Stimulated activated CD8-positive, alpha-beta memory T cell treated with anti-CD3 and anti-CD28 coated beads, Interleukin-7, amount 100 ng/mL, for 24 hours (primary cell): ENCODE data around the gene DCLRE1C.
"Not testable (repeated sequence)": the region's sequence is repeated elsewhere in the genome, so short reads cannot be mapped to it uniquely, and the experiment has no call there.

Source experiments
- DNase-seq: peaks from one replicate; pipeline ENCODE4 v3.0.0-alpha.2; 2020; ENCODE audit warnings: low read depth

The DCLRE1C gene

DNA sequence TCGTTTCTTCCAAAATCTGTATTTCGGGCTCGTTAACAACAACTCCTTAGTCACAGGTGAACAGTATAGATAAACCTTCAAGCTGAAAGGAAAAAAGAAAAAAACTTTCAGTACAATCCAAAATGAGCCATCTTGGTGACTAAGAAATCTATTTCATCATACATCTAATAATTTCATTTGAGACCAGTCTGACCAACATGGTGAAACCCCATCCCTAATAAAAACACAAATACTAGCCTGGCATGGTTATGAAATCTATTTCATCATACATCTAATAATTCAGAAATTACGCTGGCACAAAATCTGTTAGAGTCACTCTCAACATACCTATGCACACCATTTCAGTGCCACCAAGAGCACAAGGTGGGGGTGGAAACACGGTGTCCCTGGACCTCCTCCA lies 8.8 kb downstream of the DCLRE1C start:
- DNase-seq, result no peak

DNA sequence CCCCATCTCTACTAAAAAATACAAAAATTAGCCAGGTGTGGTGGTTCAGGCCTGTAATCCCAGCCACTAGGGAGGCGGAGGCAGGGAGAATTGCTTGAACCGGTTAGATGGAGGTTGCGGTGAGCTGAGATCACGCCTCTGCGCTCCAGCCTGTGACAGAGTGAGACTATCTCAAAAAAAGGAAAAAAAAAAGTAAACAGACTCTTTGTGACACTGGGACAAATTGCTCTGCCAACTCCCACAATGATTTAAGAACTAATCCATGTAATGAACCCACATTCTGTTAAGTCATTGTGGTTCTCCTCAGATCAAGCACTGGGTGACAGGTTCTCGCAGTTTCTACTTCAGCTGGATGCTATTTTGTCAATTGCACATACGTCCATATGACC lies 11.0 kb downstream of the DCLRE1C start:
- not testable (repeated sequence) for DNase-seq

DNA sequence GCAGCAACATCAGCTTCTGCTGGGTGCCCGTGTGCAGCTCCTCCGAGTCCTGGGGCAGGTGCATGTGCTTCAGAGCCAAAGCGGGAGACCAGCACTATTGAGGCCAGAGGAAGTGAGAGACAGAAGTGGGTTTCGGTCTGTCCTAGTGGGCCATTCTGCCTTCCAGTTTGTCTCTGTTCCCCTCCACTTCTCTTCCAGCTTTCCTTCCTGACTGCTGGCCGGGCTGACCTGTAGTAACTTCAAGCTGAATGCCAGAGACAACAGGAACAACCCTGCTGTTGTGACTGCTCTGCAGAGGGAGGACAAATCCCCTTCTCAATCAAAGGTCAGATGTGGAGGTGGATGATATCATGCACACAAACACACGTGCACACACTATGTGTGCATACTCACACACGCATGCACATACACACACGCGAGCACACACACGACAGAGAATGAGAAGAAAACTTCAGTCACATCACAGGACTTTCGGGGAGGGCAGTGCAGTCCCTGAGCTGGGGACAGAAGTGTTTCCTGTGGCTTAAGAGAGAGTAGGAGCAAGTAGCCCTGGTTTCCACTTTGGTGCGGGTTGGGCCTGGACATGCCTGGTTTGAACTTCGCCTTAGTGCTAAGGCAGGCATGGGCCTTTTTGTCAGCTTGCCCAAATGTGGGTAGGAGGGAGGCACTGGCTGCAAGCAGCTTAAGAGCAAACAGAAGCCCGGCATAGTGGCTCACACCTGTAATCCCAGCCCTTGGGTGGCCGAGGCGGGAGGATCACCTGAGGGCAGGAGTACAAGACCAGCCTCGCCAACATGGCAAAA lies 11.5 kb downstream of the DCLRE1C start:
- not testable (repeated sequence) for DNase-seq

DNA sequence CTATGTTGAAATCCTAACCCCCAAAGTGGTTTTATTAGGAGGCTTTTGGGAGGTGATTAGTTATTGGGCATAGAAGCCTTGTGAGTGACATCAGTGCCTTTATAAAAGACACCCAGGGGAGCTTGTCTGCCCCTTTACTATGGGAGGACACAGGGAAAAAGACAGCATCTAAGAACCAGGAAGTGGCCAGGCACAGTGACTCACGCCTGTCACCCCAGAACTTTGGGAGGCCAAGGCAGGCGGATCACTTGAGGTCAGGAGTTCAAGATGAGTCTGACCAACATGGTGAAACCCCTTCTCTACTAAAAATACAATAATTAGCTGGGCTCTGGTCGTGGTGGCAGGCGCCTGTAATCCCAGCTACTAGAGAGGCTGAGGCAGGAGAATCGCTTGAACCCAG lies 14.9 kb downstream of the DCLRE1C start:
- DNase-seq, result not testable (repeated sequence)

DNA sequence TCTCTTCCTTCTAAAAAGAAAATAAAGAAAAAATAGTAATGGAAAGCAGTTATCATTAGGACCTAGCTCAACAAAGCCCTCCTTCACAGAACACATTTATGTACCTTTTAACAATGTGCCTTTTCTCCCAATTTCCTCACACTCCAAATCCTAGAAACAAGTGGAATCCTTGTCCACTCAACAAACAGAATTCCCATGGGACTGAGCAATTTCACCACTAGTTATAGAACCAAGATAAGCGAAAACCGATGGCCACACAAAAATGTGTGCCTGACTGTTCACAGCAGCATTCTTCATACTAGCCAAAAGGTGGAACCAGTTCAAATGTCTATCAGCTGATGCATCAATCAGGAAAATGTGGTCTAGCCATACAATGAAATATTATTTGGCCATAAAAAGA lies 17.3 kb downstream of the DCLRE1C start:
- DNase-seq, result no peak

DNA sequence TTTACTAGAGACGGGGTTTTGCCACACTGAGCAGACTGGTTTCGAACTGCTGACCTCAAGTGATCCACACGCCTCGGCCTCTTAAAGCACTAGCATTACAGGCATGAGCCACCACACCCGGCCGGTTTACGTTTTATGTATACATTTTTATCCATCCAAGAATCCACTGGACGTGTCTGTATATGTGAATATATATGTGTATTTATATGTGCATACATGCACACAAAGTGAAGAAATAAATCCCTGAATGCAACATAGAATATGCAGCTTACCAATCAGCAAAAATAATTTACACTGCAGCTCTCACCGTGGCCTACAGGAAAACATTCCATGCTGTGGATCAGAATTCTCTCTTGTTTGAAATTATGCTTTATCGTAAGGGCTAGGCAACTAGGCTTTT lies 23.3 kb downstream of the DCLRE1C start:
- no peak for DNase-seq

DNA sequence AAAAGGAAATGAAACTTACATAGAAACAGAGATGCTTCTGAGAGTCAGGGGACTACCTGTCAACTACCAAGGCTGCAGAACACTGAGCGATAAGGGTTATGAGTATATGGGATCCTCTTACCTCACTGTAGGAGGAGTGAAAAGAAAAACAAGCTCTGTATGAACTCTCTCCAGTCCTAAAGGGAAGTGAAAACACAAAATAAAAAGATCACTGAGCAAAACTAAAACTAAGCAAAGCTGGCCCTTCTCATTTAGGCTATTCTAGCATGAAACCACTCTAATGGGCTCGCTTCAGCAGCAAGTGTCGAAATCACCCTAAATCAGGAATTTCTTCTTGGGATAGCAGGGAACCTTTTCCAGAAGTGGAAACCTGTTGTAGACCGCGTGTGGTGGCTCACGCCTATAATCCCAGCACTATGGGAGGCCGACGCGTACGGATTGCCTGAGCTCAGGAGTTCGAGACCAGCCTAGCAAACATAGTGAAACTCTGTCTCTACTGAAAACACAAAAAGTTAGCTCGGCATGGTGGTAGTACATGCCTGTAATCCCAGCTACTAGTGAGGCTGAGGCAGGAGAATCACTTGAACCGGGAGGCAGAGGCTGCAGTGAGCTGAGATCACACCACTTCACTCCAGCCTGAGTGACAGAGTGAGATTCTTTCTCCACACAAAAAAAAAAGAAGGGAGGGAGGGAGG lies 27.0 kb downstream of the DCLRE1C start:
- no peak for DNase-seq

DNA sequence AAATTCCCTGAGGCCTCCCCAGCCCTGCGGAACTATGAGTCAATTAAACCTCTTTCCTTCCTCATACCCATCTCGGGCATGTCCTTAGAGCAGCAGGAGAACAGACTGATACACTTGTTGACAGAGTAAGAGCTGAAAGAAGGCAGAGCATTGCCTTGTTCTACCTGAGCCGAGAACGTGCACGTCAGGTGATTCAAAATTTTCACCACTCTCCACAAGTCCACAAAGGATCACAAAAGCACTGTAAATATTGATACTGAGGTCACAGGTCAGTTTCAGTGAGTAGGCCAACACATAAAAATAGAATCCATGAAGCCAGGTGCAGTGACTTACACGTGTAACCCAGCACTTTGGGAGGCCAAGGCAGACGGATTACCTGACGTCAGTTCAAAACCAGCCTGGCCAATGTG lies 27.8 kb downstream of the DCLRE1C start:
- no peak for DNase-seq

DNA sequence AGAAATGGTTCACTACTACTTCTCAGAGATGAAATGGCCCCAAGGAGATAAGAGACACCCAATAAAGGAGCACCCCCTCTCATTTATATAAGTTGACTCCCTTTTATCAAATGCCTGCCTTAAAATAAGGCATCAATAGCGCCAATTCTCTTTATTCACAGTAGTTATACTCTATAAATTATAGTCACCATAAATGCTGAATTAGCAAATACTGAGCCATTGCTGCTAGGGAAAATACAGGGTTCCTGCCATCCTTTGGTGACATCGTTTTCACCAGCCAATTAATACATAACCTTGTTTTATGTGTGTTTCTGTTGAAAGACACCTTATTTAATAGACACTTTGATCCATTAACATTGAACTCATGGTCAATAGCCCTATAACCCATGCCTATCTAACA lies 28.6 kb downstream of the DCLRE1C start:
- no peak for DNase-seq

DNA sequence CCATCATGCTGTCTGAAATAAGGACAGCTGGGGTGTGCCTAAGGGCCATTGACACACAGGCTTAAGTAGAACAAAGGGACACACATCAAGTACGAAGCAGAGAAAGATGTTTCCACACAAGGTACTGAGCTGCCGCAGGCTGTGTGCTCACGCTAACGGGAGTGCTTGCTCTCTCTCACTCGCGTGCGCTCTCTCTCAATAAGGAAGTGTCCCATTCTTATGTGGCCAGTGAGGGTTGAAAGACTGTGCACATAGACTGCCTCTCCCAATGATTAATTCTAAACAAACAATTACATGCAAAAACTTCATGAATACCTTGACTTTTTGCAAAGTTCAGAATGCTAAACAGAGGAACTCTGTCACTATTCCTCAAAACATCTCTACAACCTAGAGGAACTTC lies 29.9 kb downstream of the DCLRE1C start:
- no peak for DNase-seq

DNA sequence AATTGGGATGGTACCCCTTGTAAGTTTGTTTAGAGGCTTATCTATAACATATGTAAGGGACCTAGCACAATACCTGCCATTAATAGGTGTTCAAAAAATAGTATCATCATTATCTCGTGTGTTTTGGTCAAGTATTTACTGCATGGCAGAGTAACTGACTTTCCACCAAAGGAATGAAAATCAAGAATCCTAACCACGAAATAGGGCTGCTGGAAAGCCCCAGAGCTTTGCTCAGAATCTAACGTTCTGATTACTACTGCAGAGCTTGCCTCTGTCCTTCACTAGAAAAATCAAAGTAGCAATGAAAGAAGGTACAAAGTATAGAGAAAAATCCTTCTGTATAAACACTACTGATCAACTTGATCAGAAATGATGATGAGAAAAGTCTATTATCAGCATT lies 34.9 kb downstream of the DCLRE1C start:
- no peak for DNase-seq

DNA sequence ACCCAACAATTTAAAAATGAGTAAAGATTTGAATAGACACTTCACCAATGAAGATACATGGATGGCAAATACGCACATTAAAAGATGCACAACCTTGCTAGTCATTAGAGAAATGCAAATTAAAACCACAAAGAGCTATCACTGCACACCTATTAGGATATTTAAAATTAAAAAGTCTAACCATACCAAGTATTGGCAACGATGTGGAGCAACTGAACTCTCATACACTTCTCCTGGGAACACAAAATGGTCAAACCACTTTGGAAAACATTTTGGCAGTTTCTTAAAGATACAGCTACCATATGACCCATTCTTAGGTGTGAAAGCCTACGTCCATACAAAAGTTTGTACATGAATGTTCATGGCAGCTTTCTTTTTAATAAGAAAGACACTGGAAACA lies 36.1 kb downstream of the DCLRE1C start:
- DNase-seq, result no peak

DNA sequence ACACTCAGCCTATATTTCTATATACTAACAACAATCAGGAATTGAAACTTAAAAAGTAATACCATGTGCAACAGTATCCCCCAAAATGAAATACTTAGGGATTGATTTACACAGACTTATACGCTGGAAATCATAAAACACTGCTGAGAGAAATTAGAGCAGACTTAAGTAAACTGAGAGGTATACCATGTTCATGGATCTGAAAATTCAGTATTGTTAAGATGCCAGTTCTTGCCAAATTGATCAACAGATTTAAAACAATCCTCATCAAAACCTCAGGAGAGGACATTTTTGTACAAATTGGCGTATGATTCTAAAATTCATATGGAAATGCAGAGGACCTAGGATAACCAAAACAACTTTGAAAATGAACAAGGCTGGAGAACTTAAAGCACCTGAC lies 37.3 kb downstream of the DCLRE1C start:
- no peak for DNase-seq

DNA sequence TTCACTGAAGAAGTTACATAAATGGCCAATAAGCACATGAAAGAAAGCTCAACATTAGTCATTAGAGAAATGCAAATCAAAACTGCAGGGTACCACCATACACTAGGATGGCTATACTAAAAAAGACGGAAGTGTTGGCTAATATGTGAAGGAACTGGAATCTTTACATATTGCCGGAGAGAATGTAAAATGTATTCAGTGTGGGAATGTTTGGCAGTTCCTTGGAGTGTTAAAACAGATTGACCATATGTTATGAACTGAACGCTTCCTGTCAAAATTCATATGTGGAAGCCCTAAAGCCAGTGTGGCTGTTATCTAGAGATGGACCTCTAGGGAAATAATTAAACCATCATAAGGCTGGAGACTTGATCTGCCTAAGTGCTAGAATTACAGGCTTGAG lies 42.1 kb downstream of the DCLRE1C start:
- DNase-seq, result no peak

DNA sequence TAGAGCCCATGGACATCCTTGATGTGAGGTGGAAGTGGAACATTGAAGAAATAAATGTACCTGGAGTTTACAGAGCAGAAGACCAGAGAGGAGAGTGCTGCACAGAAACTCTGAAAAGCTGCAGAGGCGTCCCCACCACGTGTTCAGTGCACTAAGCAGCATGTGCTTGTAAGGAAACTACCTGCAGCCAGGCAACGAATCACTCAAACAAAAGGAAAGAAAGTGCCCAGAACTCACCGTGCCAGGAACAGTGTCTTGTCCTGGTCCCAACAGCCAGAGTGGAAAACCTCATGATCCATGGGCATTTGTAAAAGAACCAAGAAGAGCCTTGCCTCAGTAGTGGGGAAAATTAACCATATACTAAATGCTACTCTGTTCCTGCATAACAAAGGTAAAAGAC lies 42.9 kb downstream of the DCLRE1C start:
- DNase-seq, result no peak

DNA sequence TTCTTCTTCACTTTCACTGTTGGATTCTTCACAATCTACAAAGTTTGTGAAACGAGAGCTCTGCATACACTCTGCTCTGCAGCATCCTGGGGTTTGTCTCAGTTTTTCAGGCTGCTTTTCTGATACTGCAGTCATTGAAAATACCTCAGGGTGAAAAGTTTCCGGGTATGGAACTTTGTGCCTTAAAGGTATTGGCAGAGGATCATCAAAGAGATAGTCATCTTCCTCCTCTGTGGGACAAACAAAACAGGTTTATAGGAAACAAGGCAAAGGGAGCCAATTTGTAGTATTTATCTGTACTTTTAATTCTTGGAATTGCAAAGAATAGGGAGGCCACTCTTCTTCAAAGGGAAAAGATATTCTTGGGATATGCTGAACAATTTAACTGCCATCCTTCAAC lies 44.8 kb downstream of the DCLRE1C start:
- no peak for DNase-seq

DNA sequence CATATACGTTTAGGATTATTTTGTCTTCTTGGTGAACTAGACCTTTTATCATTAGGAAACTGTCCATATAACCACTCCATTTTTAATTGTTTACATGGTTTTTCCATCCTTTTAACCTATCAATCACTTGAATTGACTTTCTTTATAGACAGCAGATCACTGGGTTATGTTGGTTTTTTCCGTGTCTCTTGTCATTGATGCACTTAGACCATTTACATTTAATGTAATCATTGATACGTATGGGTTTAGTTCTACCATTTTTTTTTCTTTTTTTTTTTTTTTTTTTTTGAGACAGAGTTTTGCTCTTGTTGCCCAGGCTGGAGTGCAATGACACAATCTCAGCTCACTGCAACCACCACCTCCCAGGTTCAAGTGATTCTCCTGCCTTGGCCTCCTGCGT lies 46.3 kb downstream of the DCLRE1C start:
- DNase-seq, result not testable (repeated sequence)

DNA sequence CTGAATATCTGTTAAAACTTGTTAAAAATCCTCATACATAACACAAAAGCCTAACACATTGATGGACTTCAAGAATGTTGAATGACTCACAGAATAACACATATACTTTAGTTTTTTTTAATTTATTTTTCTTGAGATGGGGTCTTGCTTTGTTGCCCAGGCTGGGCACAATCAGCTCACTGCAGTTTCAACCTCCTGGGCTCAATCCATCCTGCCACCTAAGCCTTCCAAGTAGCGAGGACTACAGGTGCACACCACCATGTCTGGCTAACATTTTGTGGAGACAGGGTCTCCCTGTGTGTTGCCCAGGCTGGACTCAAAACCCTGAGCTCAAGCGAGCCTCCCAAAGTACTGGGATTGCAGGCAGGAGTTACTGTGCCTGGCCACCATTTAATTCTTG lies 47.1 kb downstream of the DCLRE1C start:
- DNase-seq, result no peak

DNA sequence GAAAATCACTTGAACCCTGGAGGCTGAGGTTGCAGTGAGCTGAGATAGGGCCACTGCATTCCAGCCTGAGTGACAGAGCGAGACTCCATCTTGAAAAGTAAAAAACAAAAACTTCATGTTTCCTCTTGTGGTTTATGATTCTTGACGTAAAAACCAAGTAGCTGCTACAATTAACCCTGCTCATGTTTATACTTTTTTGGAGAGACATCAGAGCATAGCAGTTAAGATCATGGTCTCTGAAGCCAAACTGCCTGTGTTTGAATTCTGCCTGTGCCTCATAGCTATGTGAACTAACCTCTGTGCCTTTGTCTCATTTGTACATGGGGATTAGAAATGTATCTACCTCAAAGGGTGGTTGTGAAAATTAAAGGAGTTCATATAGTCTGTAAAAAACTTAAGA lies 48.0 kb downstream of the DCLRE1C start:
- DNase-seq, result no peak

DNA sequence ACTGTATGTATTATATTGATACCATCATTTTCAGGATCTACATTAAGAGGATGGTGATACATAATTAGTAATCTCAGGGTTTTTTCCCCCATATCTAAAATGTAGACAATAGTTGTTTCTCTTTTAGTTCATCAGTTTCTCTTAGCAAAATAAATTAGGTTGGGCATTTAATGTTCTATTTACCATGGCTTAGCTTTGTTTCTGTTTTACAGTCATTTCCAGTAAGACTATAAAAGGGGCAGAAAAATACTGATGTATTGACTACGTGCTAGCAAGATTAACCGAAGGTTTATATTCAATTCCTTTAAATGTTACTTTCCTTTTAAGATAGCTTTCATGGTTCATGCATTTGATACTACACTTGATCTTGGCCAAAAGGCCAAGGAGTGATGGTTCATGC lies 49.0 kb downstream of the DCLRE1C start:
- no peak for DNase-seq

DNA sequence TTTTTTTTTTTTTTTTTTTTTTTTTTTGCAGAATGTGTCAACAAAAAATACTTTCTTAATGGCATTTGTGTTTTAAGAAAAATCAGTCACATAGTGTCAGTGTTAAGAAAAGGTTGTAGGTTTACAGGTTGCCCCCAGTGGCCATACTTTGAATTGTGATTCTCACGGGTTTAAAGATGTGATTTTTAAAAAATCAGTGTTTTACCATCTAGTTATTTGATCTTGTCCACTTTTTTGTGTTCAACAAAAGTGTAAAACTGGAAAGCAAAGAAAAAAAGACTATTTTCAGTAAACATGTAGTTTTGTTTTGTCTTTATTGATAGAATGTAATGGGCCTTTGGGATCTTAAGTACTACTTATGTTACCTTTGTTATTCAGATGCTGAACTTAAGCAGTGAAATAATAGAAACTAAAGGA lies 49.6 kb downstream of the DCLRE1C start:
- no peak for DNase-seq

DNA sequence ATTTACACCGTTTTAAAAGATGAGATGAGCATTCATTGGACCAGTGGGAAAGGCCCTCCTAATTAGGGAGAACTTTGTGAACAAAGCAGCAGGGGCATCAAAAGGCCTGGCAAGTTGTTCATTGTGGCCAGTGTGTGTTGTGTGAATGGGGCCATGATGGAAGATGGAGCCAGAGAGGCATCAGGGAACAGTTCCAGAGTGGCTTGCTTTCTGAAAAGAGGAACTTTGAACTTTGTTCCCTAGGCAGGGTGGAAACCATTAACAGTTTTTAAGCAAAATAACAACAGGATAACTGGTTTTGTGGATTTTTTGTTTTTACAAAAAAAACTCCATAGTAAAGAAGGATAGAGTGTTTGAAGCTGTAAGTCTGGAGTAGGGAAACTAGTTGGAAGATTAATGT lies 62.7 kb downstream of the DCLRE1C start:
- DNase-seq, result no peak

DNA sequence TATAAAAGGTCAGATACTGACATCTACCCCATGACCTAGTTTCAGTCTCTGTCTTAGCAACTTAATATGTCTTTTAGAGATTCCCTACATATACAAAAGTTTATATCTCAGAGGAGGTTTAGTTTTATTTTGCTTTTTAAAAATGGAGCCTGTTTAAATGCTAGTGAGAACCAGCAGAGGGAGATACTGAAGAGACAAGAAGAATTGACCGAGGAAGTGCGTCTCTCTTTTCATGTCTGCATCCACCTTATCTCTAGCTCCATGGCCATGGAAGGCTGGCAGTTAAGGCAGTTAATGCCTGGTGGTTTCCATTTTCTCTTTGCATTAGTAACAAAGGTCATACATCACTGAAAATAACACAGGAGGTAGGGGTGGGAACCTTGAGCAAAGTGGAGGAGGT lies 64.6 kb downstream of the DCLRE1C start:
- no peak for DNase-seq

DNA sequence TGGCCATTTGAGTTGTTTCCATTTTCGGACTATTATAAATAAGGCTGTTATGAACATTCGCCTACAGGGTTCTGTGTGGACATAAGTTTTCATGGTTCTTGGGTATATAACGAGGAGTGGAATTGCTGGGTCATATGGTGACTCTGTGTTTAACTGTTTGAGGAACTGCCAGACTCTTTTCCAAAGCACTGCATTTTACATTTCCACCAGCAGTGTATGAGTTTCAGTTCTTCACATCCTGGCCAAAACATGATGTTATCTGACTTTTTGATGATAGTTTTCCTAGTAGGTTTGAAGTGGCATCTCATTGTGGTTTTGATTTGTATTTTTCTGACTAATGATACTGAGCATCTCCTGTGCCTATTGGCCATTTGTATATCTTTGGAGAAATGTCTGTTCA lies 69.8 kb downstream of the DCLRE1C start:
- no peak for DNase-seq
